WERI-Rb-1 (cell line): Measurements from ENCODE around the gene IL20RA.
A peak's percentile ranks its signal among the peaks of the same experiment; 100 is the strongest.
"Not testable (repeated sequence)": the region's sequence is repeated elsewhere in the genome, so short reads cannot be mapped to it uniquely, and the experiment has no call there.

ENCODE experiments used
- DNase-seq: peaks from one replicate; pipeline ENCODE4 v3.0.0-alpha.2; 2020
- H3K27ac ChIP-seq: fragments of 250-450 bp; sonication (Bioruptor Pico); 2 replicates; pipeline ENCODE4 v1.5.1; 2020; ENCODE audit warnings: mild to moderate bottlenecking, moderate library complexity
- H3K27me3 ChIP-seq: fragments of 250-450 bp; sonication (Bioruptor Pico); 2 replicates; pipeline ENCODE4 v1.5.1; 2021; ENCODE audit warnings: mild to moderate bottlenecking, low read depth, moderate library complexity; ENCODE audit not compliant: insufficient read depth, severe bottlenecking
- H3K36me3 ChIP-seq: fragments of 250-450 bp; sonication (Bioruptor Pico); 2 replicates; pipeline ENCODE4 v1.5.1; 2020; ENCODE audit warnings: mild to moderate bottlenecking, moderate library complexity
- H3K4me3 ChIP-seq: 2 replicates; pipeline ENCODE4 v1.5.1; 2011; ENCODE audit warnings: low read depth, mild to moderate bottlenecking, control low read depth, low read length
- H3K9me3 ChIP-seq: fragments of 250-450 bp; sonication (Bioruptor Pico); 2 replicates; pipeline ENCODE4 v1.5.1; 2021; ENCODE audit warnings: mild to moderate bottlenecking, moderate library complexity; ENCODE audit not compliant: severe bottlenecking
- CTCF ChIP-seq: IDR thresholded peaks from 2 replicates; pipeline ENCODE4 v1.5.1; 2011; ENCODE audit warnings: low read depth, mild to moderate bottlenecking, control low read depth, inconsistent platforms, low read length

IL20RA gene

GRCh38 chr6:136964398-136964797, 80.4 kb downstream of the IL20RA start:
- Histone ChIP-seq H3K36me3 (no peaks in the 10 kb centered on the region), H3K9me3 (no peaks in the 10 kb centered on the region), H3K27ac (no peak overlapping the region), H3K4me3 (no peak overlapping the region), H3K27me3 (no peaks in the 10 kb centered on the region)
- no peak for DNase-seq
- TF ChIP-seq CTCF: no peak

GRCh38 chr6:136963259-136963658, 81.5 kb downstream of the IL20RA start:
- Histone ChIP-seq H3K36me3 (no peaks in the 10 kb centered on the region), H3K9me3 (no peaks in the 10 kb centered on the region), H3K4me3 (no peak overlapping the region), H3K27me3 (no peaks in the 10 kb centered on the region), H3K27ac (peak overlapping the region; percentile 55; the same call in 1 of the 2 replicates)
- TF ChIP-seq CTCF: no peak
- DNase-seq: no peak

- no peaks in the 10 kb centered on the region for H3K36me3 ChIP-seq
- H3K27ac ChIP-seq: peak overlapping the region; percentile 55
- no peaks in the 10 kb centered on the region for H3K27me3 ChIP-seq
- no peaks in the 10 kb centered on the region for H3K9me3 ChIP-seq
- no peak for TF ChIP-seq CTCF
- peak; percentile 61 for DNase-seq
- H3K4me3 ChIP-seq: no peak overlapping the region
These were observed 82.1 kb downstream of the IL20RA start for GRCh38 chr6:136962661-136963060.

GRCh38 chr6:136961848-136962247, 82.9 kb downstream of the IL20RA start:
- no peak for DNase-seq
- no peak for TF ChIP-seq CTCF
- Histone ChIP-seq H3K27me3 (no peaks in the 10 kb centered on the region), H3K36me3 (no peaks in the 10 kb centered on the region), H3K27ac (peak overlapping the region; percentile 55; the same call in 1 of the 2 replicates), H3K9me3 (no peaks in the 10 kb centered on the region), H3K4me3 (no peak overlapping the region)

GRCh38 chr6:136960781-136961180, 84.0 kb downstream of the IL20RA start:
- no peak for DNase-seq
- Histone ChIP-seq H3K36me3 (no peaks in the 10 kb centered on the region), H3K4me3 (no peak overlapping the region), H3K27me3 (no peaks in the 10 kb centered on the region), H3K9me3 (no peaks in the 10 kb centered on the region), H3K27ac (no peak overlapping the region)
- TF ChIP-seq CTCF: no peak

- not testable (repeated sequence) for H3K4me3 ChIP-seq, H3K27me3 ChIP-seq, H3K36me3 ChIP-seq, H3K9me3 ChIP-seq, DNase-seq
- peak overlapping the region; percentile 56; the same call in 1 of the 2 replicates for H3K27ac ChIP-seq
These were observed 84.8 kb downstream of the IL20RA start for GRCh38 chr6:136959935-136960334.
